Measurements from ENCODE around the gene C19orf25. TPM values are rescaled to one million over a fixed set of nuclear protein-coding genes. Genes with fewer than 3 reads are reported as not detected.

The C19orf25 gene
- total and polyA plus RNA-seq, 2 of the 13 experiments (the other 11 are each of a cell fraction or from before 2014, with no cell fraction given), result 14.2 to 32.4 TPM

GRCh38 chr19:1427221-1427920 lies 51.6 kb downstream of the C19orf25 start:
- FAIRE-seq (no peak), ATAC-seq (no peak), DNase-seq (ENCODE audit: low spot score) (no peak)
- Histone ChIP-seq H3K27me3 (ENCODE audit: control insufficient read depth in 1 of 2, insufficient read depth in 2 of 2, low read length in 2 of 2) (no peaks in the 10 kb centered on the region), H4K20me1 (ENCODE audit: insufficient read depth, low read length) (peaks cover 15% of the 10 kb centered on the region), H3K27ac (ENCODE audit: extremely low read length, insufficient read depth, low read length) (no peak overlapping the region), H3K4me2 (ENCODE audit: low read depth, low read length) (no peak overlapping the region), H3K79me2 (ENCODE audit: insufficient read depth, low read length) (peaks cover 28% of the 10 kb centered on the region), H3K4me1 (ENCODE audit: insufficient read depth, low read length) (peaks cover 32% of the 10 kb centered on the region), H3K4me3 (replicated peaks in 1 of 3; ENCODE audit: insufficient read depth in 1 of 3, low read depth in 2 of 3, low read length in 3 of 3) (no peak overlapping the region), H3K9ac (ENCODE audit: insufficient read depth, low read depth, low read length) (no peak overlapping the region), H2AFZ (ENCODE audit: low read length) (no peak overlapping the region), H3K36me3 (replicated peaks in 1 of 2; ENCODE audit: control insufficient read depth in 1 of 2, insufficient read depth in 2 of 2, low read length in 2 of 2) (peaks cover 26 to 72% of the 10 kb centered on the region in 2 experiments), H3K9me3 (ENCODE audit: low read length) (no peaks in the 10 kb centered on the region)
- ChIA-PET CTCF (ENCODE audit: low intra/inter-chr PET ratio, low total read pairs) (no interaction called here), POLR2A (no interaction called here)
- 97% methylated on average over 18 of the region's 27 CpGs for WGBS (ENCODE audit: low lambda C conversion rate)
- no TSS peak for BruUV-seq (replicated peaks)
- in situ Hi-C loops (cut with HindIII; ENCODE audit: extremely low pct_ligation_motif_present, low pct_unique_long_range_greater_than_20kb), result no loop called here
- TF ChIP-seq KAT2B (IDR thresholded peaks at IDR 0.05; ENCODE audit: borderline replicate concordance, low read depth, low read length) (no peak), AGO2 (optimal IDR thresholded peaks at IDR 0.05; ENCODE audit: low read depth, low read length) (peak; percentile 93)
- intact Hi-C loops (cut with micrococcal nuclease; ENCODE audit: unreplicated experiment), result no loop called here

DNA sequence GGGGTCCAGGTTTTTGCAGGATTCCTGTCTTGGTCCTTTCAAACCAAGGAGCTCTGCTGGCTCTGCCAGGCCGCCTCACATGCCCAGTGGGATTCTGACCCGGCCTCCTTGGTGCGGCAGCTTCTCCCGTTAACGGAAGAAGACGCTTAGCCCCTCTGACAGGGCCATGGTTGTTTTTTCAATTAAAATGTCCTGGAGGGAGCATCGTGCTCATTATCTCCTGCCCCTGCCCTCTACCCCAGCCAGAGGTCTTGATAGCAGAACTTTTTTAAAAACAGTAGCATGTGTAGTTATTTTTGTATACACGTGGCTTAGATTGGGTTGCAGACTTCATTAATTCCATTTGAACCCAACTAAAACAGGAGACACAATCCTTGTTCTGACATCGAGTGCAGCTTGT lies 52.3 kb downstream of the C19orf25 start:
- FAIRE-seq (no peak), ATAC-seq (no peak), DNase-seq (ENCODE audit: low spot score) (no peak)
- Histone ChIP-seq H3K27me3 (ENCODE audit: control insufficient read depth in 1 of 2, insufficient read depth in 2 of 2, low read length in 2 of 2) (no peaks in the 10 kb centered on the region), H3K4me2 (ENCODE audit: low read depth, low read length) (no peak overlapping the region), H3K79me2 (ENCODE audit: insufficient read depth, low read length) (peaks cover 29% of the 10 kb centered on the region), H3K36me3 (replicated peaks in 1 of 2; ENCODE audit: control insufficient read depth in 1 of 2, insufficient read depth in 2 of 2, low read length in 2 of 2) (peaks cover 26 to 72% of the 10 kb centered on the region in 2 experiments), H2AFZ (ENCODE audit: low read length) (no peak overlapping the region), H3K9ac (ENCODE audit: insufficient read depth, low read depth, low read length) (no peak overlapping the region), H3K27ac (ENCODE audit: extremely low read length, insufficient read depth, low read length) (no peak overlapping the region), H3K4me1 (ENCODE audit: insufficient read depth, low read length) (peaks cover 39% of the 10 kb centered on the region), H4K20me1 (ENCODE audit: insufficient read depth, low read length) (peaks cover 15% of the 10 kb centered on the region), H3K4me3 (replicated peaks in 1 of 3; ENCODE audit: insufficient read depth in 1 of 3, low read depth in 2 of 3, low read length in 3 of 3) (no peak overlapping the region), H3K9me3 (ENCODE audit: low read length) (no peaks in the 10 kb centered on the region)
- BruUV-seq (replicated peaks), result no TSS peak
- intact Hi-C loops (cut with micrococcal nuclease; ENCODE audit: unreplicated experiment), result no loop called here
- WGBS (ENCODE audit: low lambda C conversion rate), result 97% methylated on average over 9 of the region's 9 CpGs
- ChIA-PET CTCF (ENCODE audit: low intra/inter-chr PET ratio, low total read pairs) (no interaction called here), POLR2A (no interaction called here)
- in situ Hi-C loops (cut with HindIII; ENCODE audit: extremely low pct_ligation_motif_present, low pct_unique_long_range_greater_than_20kb), result no loop called here
- TF ChIP-seq HDAC1 (CRISPR knock-in tag; IDR thresholded peaks at IDR 0.05) (no peak), SOX6 (IDR thresholded peaks at IDR 0.05) (no peak), SOX6 (CRISPR knock-in tag; IDR thresholded peaks at IDR 0.05) (no peak), ZNF251 (CRISPR knock-in tag; IDR thresholded peaks at IDR 0.05) (no peak), ZBED4 (CRISPR knock-in tag; IDR thresholded peaks at IDR 0.05; ENCODE audit: borderline replicate concordance) (no peak), ZNF784 (CRISPR knock-in tag; IDR thresholded peaks at IDR 0.05; ENCODE audit: borderline replicate concordance) (no peak), NFYB (CRISPR knock-in tag; IDR thresholded peaks at IDR 0.05) (no peak), RFXAP (CRISPR knock-in tag; IDR thresholded peaks at IDR 0.05; ENCODE audit: borderline replicate concordance) (no peak), HHEX (CRISPR knock-in tag; IDR thresholded peaks at IDR 0.05) (no peak), ZNF3 (CRISPR knock-in tag; IDR thresholded peaks at IDR 0.05) (no peak), TMF1 (CRISPR knock-in tag; IDR thresholded peaks at IDR 0.05; ENCODE audit: low read depth) (no peak), SETDB1 (CRISPR knock-in tag; IDR thresholded peaks at IDR 0.05; ENCODE audit: borderline replicate concordance) (no peak), FOXP1 (IDR thresholded peaks at IDR 0.05) (no peak), FOXP1 (CRISPR knock-in tag; IDR thresholded peaks at IDR 0.05) (no peak)
